Hematopoietic multipotent progenitor cell treated with erythropoietin and hydrocortisone succinate and interleukin-3 and kit ligand, for 4 days (in vitro differentiated cells): ENCODE data around the gene MIDN.
A peak's percentile ranks its signal among the peaks of the same experiment; 100 is the strongest.

Source experiments
- DNase-seq: peaks from one replicate; pipeline ENCODE4 v3.0.0-alpha.2; 2015

The MIDN gene

GRCh38 chr19:1246265-1247087 is 1.9 kb upstream of the MIDN start:
- peak; percentile 11 for DNase-seq

GRCh38 chr19:1247748-1248138 is 640 bp upstream of the MIDN start:
- no peak for DNase-seq

- DNase-seq = peak; percentile 84
These were observed 459 bp downstream of the MIDN start for GRCh38 chr19:1248786-1249297.

GRCh38 chr19:1249298-1249989 is 1.1 kb downstream of the MIDN start:
- peak; percentile 98 for DNase-seq

- DNase-seq = no peak
These were observed 1.6 kb downstream of the MIDN start for GRCh38 chr19:1249990-1250436.

GRCh38 chr19:1250437-1251260 is 2.3 kb downstream of the MIDN start:
- DNase-seq = peak; percentile 85

GRCh38 chr19:1251330-1252220 is 3.2 kb downstream of the MIDN start:
- DNase-seq = peak; percentile 91

GRCh38 chr19:1252221-1252820 is 3.9 kb downstream of the MIDN start:
- peak; percentile 95 for DNase-seq

- peak; percentile 95 for DNase-seq
These were observed 4.6 kb downstream of the MIDN start for GRCh38 chr19:1252821-1253513.

- peak; percentile 92 for DNase-seq
These were observed 5.2 kb downstream of the MIDN start for GRCh38 chr19:1253514-1254080.

- peak; percentile 10 for DNase-seq
These were observed 5.7 kb downstream of the MIDN start for GRCh38 chr19:1254081-1254527.

GRCh38 chr19:1254530-1255185 is 6.3 kb downstream of the MIDN start:
- no peak for DNase-seq

- DNase-seq = no peak
These were observed 7.1 kb downstream of the MIDN start for GRCh38 chr19:1255186-1256161.

GRCh38 chr19:1256646-1257474 is 8.5 kb downstream of the MIDN start:
- DNase-seq = no peak

GRCh38 chr19:1257475-1258162 is 9.2 kb downstream of the MIDN start:
- DNase-seq = no peak

GRCh38 chr19:1258163-1258492 is 9.7 kb downstream of the MIDN start:
- no peak for DNase-seq

- no peak for DNase-seq
These were observed 10.4 kb downstream of the MIDN start for GRCh38 chr19:1258707-1259205.
